Measurements from ENCODE around the gene DDOST.

The DDOST gene

GRCh38 chr1:20705203-20705755, 44.1 kb upstream of the DDOST start:
- H3K79me2 ChIP-seq (ENCODE audit: control insufficient read depth, low read length): no peaks in the 10 kb centered on the region
- H3K27ac ChIP-seq (ENCODE audit: low read depth, low read length): no peak overlapping the region
- H3K27me3 ChIP-seq (ENCODE audit: control insufficient read depth, low read length): no peaks in the 10 kb centered on the region
- no peak overlapping the region for H3K4me3 ChIP-seq (ENCODE audit: low read length)
- H3K9me3 ChIP-seq (ENCODE audit: control insufficient read depth, insufficient read depth, low read length): no peaks in the 10 kb centered on the region
- H3K4me1 ChIP-seq (ENCODE audit: control insufficient read depth, low read length): no peaks in the 10 kb centered on the region
- H3K36me3 ChIP-seq (ENCODE audit: control insufficient read depth, low read length): no peaks in the 10 kb centered on the region
- H3F3A ChIP-seq (ENCODE audit: control insufficient read depth, insufficient read depth): no peaks in the 10 kb centered on the region
- TF ChIP-seq EZH2phosphoT487 (IDR thresholded peaks at IDR 0.05; ENCODE audit: borderline replicate concordance, low read length) (no peak), CTCF (IDR thresholded peaks at IDR 0.05; ENCODE audit: low read depth, low read length, poor library complexity, severe bottlenecking) (no peak)
- no peaks in the 10 kb centered on the region for H4K20me1 ChIP-seq (ENCODE audit: control insufficient read depth, insufficient read depth, low read depth, low read length)
- no peak overlapping the region for H3K4me2 ChIP-seq (ENCODE audit: low read length)
- H3K9me2 ChIP-seq (replicated peaks; ENCODE audit: control insufficient read depth, low read length): no peaks in the 10 kb centered on the region

GRCh38 chr1:20704390-20705202, 43.4 kb upstream of the DDOST start:
- Histone ChIP-seq H3K9me3 (ENCODE audit: control insufficient read depth, insufficient read depth, low read length) (no peaks in the 10 kb centered on the region), H4K20me1 (ENCODE audit: control insufficient read depth, insufficient read depth, low read depth, low read length) (no peaks in the 10 kb centered on the region), H3F3A (ENCODE audit: control insufficient read depth, insufficient read depth) (no peaks in the 10 kb centered on the region), H3K27me3 (ENCODE audit: control insufficient read depth, low read length) (no peaks in the 10 kb centered on the region), H3K36me3 (ENCODE audit: control insufficient read depth, low read length) (no peaks in the 10 kb centered on the region), H3K4me2 (ENCODE audit: low read length) (no peak overlapping the region), H3K4me1 (ENCODE audit: control insufficient read depth, low read length) (no peaks in the 10 kb centered on the region), H3K4me3 (ENCODE audit: low read length) (no peak overlapping the region), H3K27ac (ENCODE audit: low read depth, low read length) (no peak overlapping the region), H3K9me2 (replicated peaks; ENCODE audit: control insufficient read depth, low read length) (no peaks in the 10 kb centered on the region), H3K79me2 (ENCODE audit: control insufficient read depth, low read length) (no peaks in the 10 kb centered on the region)
- no peak for TF ChIP-seq EZH2phosphoT487 (IDR thresholded peaks at IDR 0.05; ENCODE audit: borderline replicate concordance, low read length)

- no peak overlapping the region for H3K4me3 ChIP-seq (ENCODE audit: low read length)
- no peaks in the 10 kb centered on the region for H3K4me1 ChIP-seq (ENCODE audit: control insufficient read depth, low read length)
- no peaks in the 10 kb centered on the region for H4K20me1 ChIP-seq (ENCODE audit: control insufficient read depth, insufficient read depth, low read depth, low read length)
- no peaks in the 10 kb centered on the region for H3K9me2 ChIP-seq (replicated peaks; ENCODE audit: control insufficient read depth, low read length)
- H3K4me2 ChIP-seq (ENCODE audit: low read length): no peak overlapping the region
- H3K9me3 ChIP-seq (ENCODE audit: control insufficient read depth, insufficient read depth, low read length): no peaks in the 10 kb centered on the region
- TF ChIP-seq EZH2phosphoT487 (IDR thresholded peaks at IDR 0.05; ENCODE audit: borderline replicate concordance, low read length) (no peak), CTCF (IDR thresholded peaks at IDR 0.05; ENCODE audit: low read depth, low read length, poor library complexity, severe bottlenecking) (no peak)
- H3K27ac ChIP-seq (ENCODE audit: low read depth, low read length): no peak overlapping the region
- no peaks in the 10 kb centered on the region for H3K27me3 ChIP-seq (ENCODE audit: control insufficient read depth, low read length)
- H3F3A ChIP-seq (ENCODE audit: control insufficient read depth, insufficient read depth): no peaks in the 10 kb centered on the region
- no peaks in the 10 kb centered on the region for H3K79me2 ChIP-seq (ENCODE audit: control insufficient read depth, low read length)
- no peaks in the 10 kb centered on the region for H3K36me3 ChIP-seq (ENCODE audit: control insufficient read depth, low read length)
Observed at GRCh38 chr1:20703124-20703756, 42.1 kb upstream of the DDOST start.

- H3K4me3 ChIP-seq (ENCODE audit: low read length): no peak overlapping the region
- no peaks in the 10 kb centered on the region for H3F3A ChIP-seq (ENCODE audit: control insufficient read depth, insufficient read depth)
- no peaks in the 10 kb centered on the region for H3K27me3 ChIP-seq (ENCODE audit: control insufficient read depth, low read length)
- no peaks in the 10 kb centered on the region for H3K9me3 ChIP-seq (ENCODE audit: control insufficient read depth, insufficient read depth, low read length)
- H3K9me2 ChIP-seq (replicated peaks; ENCODE audit: control insufficient read depth, low read length): no peaks in the 10 kb centered on the region
- no peaks in the 10 kb centered on the region for H3K79me2 ChIP-seq (ENCODE audit: control insufficient read depth, low read length)
- H3K4me2 ChIP-seq (ENCODE audit: low read length): no peak overlapping the region
- H3K27ac ChIP-seq (ENCODE audit: low read depth, low read length): no peak overlapping the region
- no peaks in the 10 kb centered on the region for H4K20me1 ChIP-seq (ENCODE audit: control insufficient read depth, insufficient read depth, low read depth, low read length)
- H3K36me3 ChIP-seq (ENCODE audit: control insufficient read depth, low read length): no peaks in the 10 kb centered on the region
- no peaks in the 10 kb centered on the region for H3K4me1 ChIP-seq (ENCODE audit: control insufficient read depth, low read length)
- peak; percentile 28 for TF ChIP-seq CTCF (IDR thresholded peaks at IDR 0.05; ENCODE audit: low read depth, low read length, poor library complexity, severe bottlenecking)
- TF ChIP-seq EZH2phosphoT487 (IDR thresholded peaks at IDR 0.05; ENCODE audit: borderline replicate concordance, low read length): no peak
Observed at GRCh38 chr1:20702416-20702815, 41.2 kb upstream of the DDOST start.

Measured in DOHH2 (cell line).